Measurements from ENCODE around the gene PSEN1. TPM values are rescaled to one million over a fixed set of nuclear protein-coding genes. Genes with fewer than 3 reads are reported as not detected.

The PSEN1 gene
- total and polyA plus RNA-seq, 9 donors = 21.7 to 73.1 (median 44.0) TPM

DNA sequence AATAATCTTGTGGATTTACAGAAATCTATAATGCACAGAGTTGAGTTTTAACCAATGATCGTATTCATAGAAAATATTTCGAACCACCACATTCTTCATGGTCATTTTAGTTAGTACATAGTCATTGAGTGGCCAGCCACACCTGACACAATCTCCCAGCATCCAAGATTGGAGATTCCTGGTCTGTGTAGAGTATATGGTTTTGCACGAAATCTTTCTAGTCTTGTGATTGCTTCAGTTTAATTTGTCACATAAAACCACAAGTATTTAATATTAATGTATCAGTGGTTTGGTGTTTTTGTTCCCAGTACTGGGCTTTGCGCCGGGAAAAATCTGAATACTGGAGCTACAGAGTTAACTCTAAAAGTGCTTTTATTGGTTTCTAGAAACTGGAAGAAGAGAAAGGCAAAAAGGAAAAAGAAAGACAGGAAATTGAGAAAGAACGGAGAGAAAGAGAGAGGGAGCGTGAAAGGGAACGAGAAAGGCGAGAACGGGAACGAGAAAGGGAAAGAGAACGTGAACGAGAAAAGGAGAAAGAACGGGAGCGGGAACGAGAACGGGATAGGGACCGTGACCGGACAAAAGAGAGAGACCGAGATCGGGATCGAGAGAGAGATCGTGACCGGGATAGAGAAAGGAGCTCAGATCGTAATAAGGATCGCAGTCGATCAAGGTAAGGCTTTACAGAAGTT, 33.4 kb upstream of the PSEN1 start:
- intact Hi-C loops (cut with DNase I) = no loop called here
- DNase-seq = no peak
- WGBS, 3 donors = 92 to 94% (median 92%) methylated on average over 27 of the region's 27 CpGs
- H3K4me1 ChIP-seq (ENCODE audit: insufficient read depth) = no peaks in the 10 kb centered on the region
- TF ChIP-seq POLR2A (IDR thresholded peaks at IDR 0.05) (no peak), EP300 (IDR thresholded peaks at IDR 0.05) (no peak)
- TF ChIP-seq, protein P1, sequence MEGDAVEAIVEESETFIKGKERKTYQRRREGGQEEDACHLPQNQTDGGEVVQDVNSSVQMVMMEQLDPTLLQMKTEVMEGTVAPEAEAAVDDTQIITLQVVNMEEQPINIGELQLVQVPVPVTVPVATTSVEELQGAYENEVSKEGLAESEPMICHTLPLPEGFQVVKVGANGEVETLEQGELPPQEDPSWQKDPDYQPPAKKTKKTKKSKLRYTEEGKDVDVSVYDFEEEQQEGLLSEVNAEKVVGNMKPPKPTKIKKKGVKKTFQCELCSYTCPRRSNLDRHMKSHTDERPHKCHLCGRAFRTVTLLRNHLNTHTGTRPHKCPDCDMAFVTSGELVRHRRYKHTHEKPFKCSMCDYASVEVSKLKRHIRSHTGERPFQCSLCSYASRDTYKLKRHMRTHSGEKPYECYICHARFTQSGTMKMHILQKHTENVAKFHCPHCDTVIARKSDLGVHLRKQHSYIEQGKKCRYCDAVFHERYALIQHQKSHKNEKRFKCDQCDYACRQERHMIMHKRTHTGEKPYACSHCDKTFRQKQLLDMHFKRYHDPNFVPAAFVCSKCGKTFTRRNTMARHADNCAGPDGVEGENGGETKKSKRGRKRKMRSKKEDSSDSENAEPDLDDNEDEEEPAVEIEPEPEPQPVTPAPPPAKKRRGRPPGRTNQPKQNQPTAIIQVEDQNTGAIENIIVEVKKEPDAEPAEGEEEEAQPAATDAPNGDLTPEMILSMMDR (IDR thresholded peaks at IDR 0.05) = no peak
- H3K36me3 ChIP-seq = no peaks in the 10 kb centered on the region
- H3K9me3 ChIP-seq = no peaks in the 10 kb centered on the region
- H3K27ac ChIP-seq = no peak overlapping the region
- no peaks in the 10 kb centered on the region for H3K27me3 ChIP-seq
- no peak overlapping the region for H3K4me3 ChIP-seq

DNA sequence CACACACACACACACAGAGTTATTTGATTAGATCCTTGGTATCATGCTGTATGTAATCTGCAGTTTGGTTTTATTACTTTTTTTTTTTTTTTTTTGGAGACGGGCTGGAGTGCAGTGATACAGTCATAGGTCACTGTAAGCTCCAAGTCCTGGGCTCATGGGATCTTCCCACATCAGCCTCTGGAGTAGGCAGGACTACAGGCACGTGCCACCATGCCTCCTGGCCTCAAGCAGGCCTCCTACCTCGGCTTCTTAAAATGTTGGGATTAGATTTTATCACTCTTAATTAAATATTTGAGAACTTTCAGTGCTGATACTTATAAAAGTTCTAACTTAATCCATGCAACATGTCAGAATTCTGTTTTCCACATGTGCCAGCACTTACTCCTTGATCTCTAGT, 31.3 kb upstream of the PSEN1 start:
- intact Hi-C loops (cut with DNase I) = no loop called here
- Histone ChIP-seq H3K36me3 (no peaks in the 10 kb centered on the region), H3K27me3 (no peaks in the 10 kb centered on the region), H3K27ac (no peak overlapping the region), H3K4me3 (no peak overlapping the region), H3K9me3 (no peaks in the 10 kb centered on the region), H3K4me1 (ENCODE audit: insufficient read depth) (no peaks in the 10 kb centered on the region)
- WGBS, 3 donors = 84 to 92% (median 90%) methylated on average over 3 of the region's 3 CpGs
- TF ChIP-seq, protein P1 (IDR thresholded peaks at IDR 0.05) = no peak
- TF ChIP-seq POLR2A (IDR thresholded peaks at IDR 0.05) = no peak
- no peak for TF ChIP-seq EP300 (IDR thresholded peaks at IDR 0.05)
- DNase-seq = no peak

DNA sequence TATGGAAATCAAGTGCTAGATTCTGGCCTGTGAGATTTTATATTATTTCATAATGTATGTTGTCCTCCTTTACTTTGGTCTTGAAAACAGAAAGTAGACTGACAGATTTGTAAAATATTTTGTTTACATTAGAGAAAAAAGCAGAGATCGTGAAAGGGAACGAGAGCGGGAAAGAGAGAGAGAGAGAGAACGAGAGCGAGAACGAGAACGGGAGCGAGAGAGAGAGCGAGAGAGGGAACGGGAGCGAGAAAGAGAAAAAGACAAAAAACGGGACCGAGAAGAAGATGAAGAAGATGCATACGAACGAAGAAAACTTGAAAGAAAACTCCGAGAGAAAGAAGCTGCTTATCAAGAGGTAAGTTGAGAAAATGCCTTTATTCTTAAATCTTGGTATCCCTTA, 30.6 kb upstream of the PSEN1 start:
- intact Hi-C loops (cut with DNase I) = no loop called here
- TF ChIP-seq, protein P1 (IDR thresholded peaks at IDR 0.05) = no peak
- TF ChIP-seq POLR2A (IDR thresholded peaks at IDR 0.05) (no peak), EP300 (IDR thresholded peaks at IDR 0.05) (no peak)
- no peaks in the 10 kb centered on the region for H3K36me3 ChIP-seq
- no peak for DNase-seq
- no peaks in the 10 kb centered on the region for H3K27me3 ChIP-seq
- 93 to 96% (median 95%) methylated on average over 16 of the region's 16 CpGs for WGBS, 3 donors
- H3K4me1 ChIP-seq (ENCODE audit: insufficient read depth) = no peaks in the 10 kb centered on the region
- H3K4me3 ChIP-seq = no peak overlapping the region
- H3K9me3 ChIP-seq = no peaks in the 10 kb centered on the region
- no peak overlapping the region for H3K27ac ChIP-seq

DNA sequence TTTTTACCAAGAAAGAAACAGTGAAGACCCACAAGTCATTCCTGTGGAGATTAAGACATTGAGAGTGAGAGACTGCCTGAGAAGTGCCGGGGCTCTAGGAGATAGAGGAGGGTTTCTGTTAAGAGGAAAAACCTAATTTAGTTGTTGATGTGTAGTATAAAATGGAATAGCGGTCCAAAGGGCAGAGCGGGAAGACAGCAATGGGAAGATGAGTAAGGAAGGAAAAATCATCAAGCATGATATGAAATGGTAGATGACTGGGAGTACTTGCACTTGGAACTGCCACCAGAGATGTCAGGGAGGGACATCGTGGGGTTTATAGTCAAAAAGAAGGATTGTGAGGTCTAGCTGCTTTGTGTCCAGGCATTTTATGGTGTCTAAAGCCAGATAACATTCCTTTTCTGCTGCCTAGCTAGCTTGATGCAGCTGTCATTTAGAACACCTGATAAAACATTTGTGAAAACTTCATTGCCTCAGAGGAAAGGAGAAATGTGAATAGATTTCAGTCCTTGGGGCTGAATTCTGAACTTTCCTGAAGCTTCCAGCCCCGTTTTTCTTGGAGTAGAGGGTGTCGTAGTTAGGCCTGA, 20.1 kb upstream of the PSEN1 start:
- Histone ChIP-seq H3K27ac (no peak overlapping the region), H3K4me3 (no peak overlapping the region), H3K9me3 (no peaks in the 10 kb centered on the region), H3K4me1 (ENCODE audit: insufficient read depth) (no peaks in the 10 kb centered on the region), H3K27me3 (no peaks in the 10 kb centered on the region), H3K36me3 (no peaks in the 10 kb centered on the region)
- TF ChIP-seq EP300 (IDR thresholded peaks at IDR 0.05) (no peak), POLR2A (IDR thresholded peaks at IDR 0.05) (no peak)
- TF ChIP-seq, protein P1 (IDR thresholded peaks at IDR 0.05) = no peak
- WGBS, 3 donors = 90 to 94% (median 91%) methylated on average over 6 of the region's 6 CpGs
- DNase-seq = no peak
- intact Hi-C loops (cut with DNase I) = no loop called here

Measured in ovary (tissue), 9 donors.